ENCODE measurements around the gene SRR. TPM values are rescaled to one million over a fixed set of nuclear protein-coding genes. Genes with fewer than 3 reads are reported as not detected.

SRR gene
- total and polyA plus RNA-seq, 8 donors: 1.2 to 44.0 (median 9.8) TPM

- intact Hi-C loops (cut with DNase I; ENCODE audit: low total_unique reads): no loop called here
- no peaks in the 10 kb centered on the region for H3K27me3 ChIP-seq
- WGBS, 5 donors: 55 to 63% (median 60%) methylated on average over 5 of the region's 5 CpGs
- H3K36me3 ChIP-seq: peaks cover 0 to 47% (median 37%) of the 10 kb centered on the region in 4 donors
- H3K4me1 ChIP-seq: peaks cover 6 to 33% (median 23%) of the 10 kb centered on the region in 4 donors
- no peak overlapping the region for H3K4me3 ChIP-seq
- no peak for DNase-seq
- H3K27ac ChIP-seq: no peak overlapping the region
- TF ChIP-seq POLR2A (IDR thresholded peaks at IDR 0.05) (no peak), POLR2AphosphoS5 (IDR thresholded peaks at IDR 0.05) (no peak), EP300 (IDR thresholded peaks at IDR 0.05) (no peak), CTCF (IDR thresholded peaks at IDR 0.05) (no peak)
- H3K9me3 ChIP-seq: no peaks in the 10 kb centered on the region
These were observed 39.7 kb downstream of the SRR start for GRCh38 chr17:2343421-2343820.

- DNase-seq: no peak
- no peak overlapping the region for H3K27ac ChIP-seq
- intact Hi-C loops (cut with DNase I; ENCODE audit: low total_unique reads): no loop called here
- H3K4me1 ChIP-seq: peaks cover 6 to 28% (median 22%) of the 10 kb centered on the region in 4 donors
- no peaks in the 10 kb centered on the region for H3K27me3 ChIP-seq
- H3K9me3 ChIP-seq: no peaks in the 10 kb centered on the region
- H3K4me3 ChIP-seq: no peak overlapping the region
- no peak for TF ChIP-seq POLR2AphosphoS5 (IDR thresholded peaks at IDR 0.05)
- no peak for TF ChIP-seq CTCF (IDR thresholded peaks at IDR 0.05)
- TF ChIP-seq EP300 (IDR thresholded peaks at IDR 0.05): no peak
- TF ChIP-seq POLR2A (IDR thresholded peaks at IDR 0.05): no peak
- WGBS, 5 donors: 70 to 86% (median 74%) methylated on average over 10 of the region's 10 CpGs
- H3K36me3 ChIP-seq: peaks cover 0 to 47% (median 37%) of the 10 kb centered on the region in 4 donors
These were observed 40.8 kb downstream of the SRR start for GRCh38 chr17:2344528-2344927.

- Histone ChIP-seq H3K4me1 (peaks cover 6 to 28% (median 22%) of the 10 kb centered on the region in 4 donors), H3K36me3 (peaks cover 0 to 37% (median 32%) of the 10 kb centered on the region in 4 donors), H3K27me3 (no peaks in the 10 kb centered on the region), H3K9me3 (no peaks in the 10 kb centered on the region), H3K27ac (peak overlapping the region; percentile 49 to 80 (median 75)), H3K4me3 (no peak overlapping the region)
- intact Hi-C loops (cut with DNase I; ENCODE audit: low total_unique reads): no loop called here
- DNase-seq: peak; percentile 69 to 79
- WGBS, 5 donors: 42 to 70% (median 57%) methylated on average over 8 of the region's 8 CpGs
- TF ChIP-seq CTCF (IDR thresholded peaks at IDR 0.05) (no peak), EP300 (IDR thresholded peaks at IDR 0.05) (no peak), POLR2AphosphoS5 (IDR thresholded peaks at IDR 0.05) (no peak), POLR2A (IDR thresholded peaks at IDR 0.05) (no peak)
These were observed 42.7 kb downstream of the SRR start for GRCh38 chr17:2346475-2346874.

- Histone ChIP-seq H3K27me3 (no peaks in the 10 kb centered on the region), H3K27ac (peak overlapping the region; percentile 40 to 80 (median 60)), H3K36me3 (peaks cover 0 to 25% (median 21%) of the 10 kb centered on the region in 4 donors), H3K4me3 (no peak overlapping the region), H3K4me1 (peaks cover 6 to 31% (median 23%) of the 10 kb centered on the region in 4 donors), H3K9me3 (no peaks in the 10 kb centered on the region)
- 47 to 62% (median 54%) methylated on average over 11 of the region's 11 CpGs for WGBS, 5 donors
- intact Hi-C loops (cut with DNase I; ENCODE audit: low total_unique reads): no loop called here
- TF ChIP-seq POLR2AphosphoS5 (IDR thresholded peaks at IDR 0.05) (no peak), POLR2A (IDR thresholded peaks at IDR 0.05) (no peak), CTCF (IDR thresholded peaks at IDR 0.05) (peak in 1 of 7 experiments; percentile 4), EP300 (IDR thresholded peaks at IDR 0.05) (no peak)
- peak; percentile 78 to 80 for DNase-seq
These were observed 44.3 kb downstream of the SRR start for GRCh38 chr17:2347805-2348685.

All from stomach (tissue), 9 donors.